ENCODE measurements around the gene DYDC1.

GRCh38 chr10:80322158-80322557 is 34.4 kb downstream of the DYDC1 start:
- TF ChIP-seq CTCF (IDR thresholded peaks at IDR 0.05) (no peak), POLR2A (IDR thresholded peaks at IDR 0.05) (no peak)
